ENCODE data around the gene TLR4.

The TLR4 gene

GRCh38 chr9:117723986-117724625 is 19.9 kb downstream of the TLR4 start:
- DNase-seq (ENCODE audit: low spot score) = no peak
- TF ChIP-seq CTCF (IDR thresholded peaks at IDR 0.05; ENCODE audit: extremely low read depth, insufficient read depth, missing control alignments) = no peak
- in situ Hi-C loops (cut with MboI; ENCODE audit: low pct_unique_long_range_greater_than_20kb, low sequenced_read_pairs, unreplicated experiment) = no loop called here

- in situ Hi-C loops (cut with MboI; ENCODE audit: low pct_unique_long_range_greater_than_20kb, low sequenced_read_pairs, unreplicated experiment) = no loop called here
- no peak for TF ChIP-seq CTCF (IDR thresholded peaks at IDR 0.05; ENCODE audit: extremely low read depth, insufficient read depth, missing control alignments)
- DNase-seq (ENCODE audit: low spot score) = no peak
Measured at GRCh38 chr9:117725426-117725887, 21.3 kb downstream of the TLR4 start.

DNA sequence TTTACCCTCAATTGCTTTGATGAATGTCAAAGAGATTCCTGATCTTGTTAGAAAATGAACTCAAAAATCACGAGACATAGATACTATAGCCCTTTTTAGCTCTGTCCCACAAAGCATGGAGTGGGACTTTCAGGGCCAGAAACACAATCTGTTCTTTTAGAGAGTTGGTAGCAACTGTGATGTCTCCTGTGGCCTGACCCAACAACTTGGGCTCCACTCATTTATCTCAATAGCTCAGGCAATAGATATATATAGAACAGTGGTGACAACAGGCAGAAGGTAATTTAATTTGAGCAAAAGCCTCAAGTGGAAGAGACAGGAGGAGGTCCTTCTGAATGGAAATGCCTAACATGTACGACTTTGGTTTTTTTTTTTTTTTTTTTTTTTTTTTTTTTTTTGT is 25.2 kb downstream of the TLR4 start:
- in situ Hi-C loops (cut with MboI; ENCODE audit: low pct_unique_long_range_greater_than_20kb, low sequenced_read_pairs, unreplicated experiment) = no loop called here
- TF ChIP-seq CTCF (IDR thresholded peaks at IDR 0.05; ENCODE audit: extremely low read depth, insufficient read depth, missing control alignments) = no peak

DNA sequence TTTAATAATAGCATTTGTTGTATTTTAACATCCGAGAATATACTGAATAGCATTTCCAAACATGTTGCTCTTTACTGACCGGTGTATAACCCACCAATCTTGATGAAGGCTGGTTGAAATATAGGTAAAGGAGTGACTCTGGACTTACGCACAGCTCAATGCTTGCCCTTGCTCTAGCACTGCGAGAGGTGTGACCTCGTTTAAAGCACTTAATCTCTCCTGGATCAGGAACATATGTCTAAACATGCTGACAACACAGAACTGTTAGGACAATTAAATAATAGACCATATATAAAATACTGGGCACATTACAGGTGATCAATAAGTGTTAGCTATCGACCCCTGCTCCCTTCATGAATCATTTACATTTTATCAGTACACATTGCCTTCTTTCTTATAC is 28.3 kb downstream of the TLR4 start:
- TF ChIP-seq CTCF (IDR thresholded peaks at IDR 0.05; ENCODE audit: extremely low read depth, insufficient read depth, missing control alignments) = no peak
- in situ Hi-C loops (cut with MboI; ENCODE audit: low pct_unique_long_range_greater_than_20kb, low sequenced_read_pairs, unreplicated experiment) = no loop called here
- no peak for DNase-seq (ENCODE audit: low spot score)

More for the DNA sequence above, 25.2 kb downstream of the TLR4 start:
- no peak for DNase-seq (ENCODE audit: low spot score)

DNA sequence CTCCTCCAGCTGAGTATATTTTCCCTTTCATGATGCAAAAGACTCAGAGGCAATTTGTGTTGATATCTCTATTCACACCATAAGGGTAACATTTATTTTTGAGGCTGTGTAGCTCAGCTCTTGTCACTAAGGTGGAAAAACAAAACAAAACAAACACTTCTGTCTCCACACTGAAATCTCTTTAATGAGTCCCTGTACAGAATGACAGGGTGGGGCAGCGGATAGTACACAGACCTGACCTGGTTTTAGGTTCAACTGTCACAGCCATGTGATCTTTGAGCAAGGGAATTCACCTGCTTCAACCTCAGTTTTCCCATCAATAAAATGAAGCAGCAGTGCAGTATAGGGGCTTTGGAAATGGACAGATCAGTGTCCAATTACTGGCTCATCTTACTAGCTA is 29.3 kb downstream of the TLR4 start:
- in situ Hi-C loops (cut with MboI; ENCODE audit: low pct_unique_long_range_greater_than_20kb, low sequenced_read_pairs, unreplicated experiment) = no loop called here
- DNase-seq (ENCODE audit: low spot score) = no peak
- TF ChIP-seq CTCF (IDR thresholded peaks at IDR 0.05; ENCODE audit: extremely low read depth, insufficient read depth, missing control alignments) = no peak

DNA sequence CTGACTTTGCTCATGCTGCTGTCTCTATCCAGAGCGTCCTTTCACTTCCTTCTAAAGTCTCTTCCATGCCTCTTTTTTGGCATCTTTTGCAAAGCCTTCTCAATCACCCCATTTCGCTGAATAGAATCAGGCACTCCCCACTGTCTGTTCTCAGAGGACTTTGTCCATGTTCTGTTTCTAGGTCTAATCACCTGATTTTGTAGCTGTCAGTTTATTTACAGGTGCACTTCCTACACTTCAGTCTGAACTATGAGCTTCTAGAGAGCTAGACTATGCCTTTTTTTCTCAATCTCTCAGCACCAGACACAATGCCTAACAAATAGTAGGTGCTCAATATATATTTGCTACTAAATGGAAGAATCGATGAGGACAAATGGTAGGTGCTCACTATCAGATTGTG is 29.9 kb downstream of the TLR4 start:
- in situ Hi-C loops (cut with MboI; ENCODE audit: low pct_unique_long_range_greater_than_20kb, low sequenced_read_pairs, unreplicated experiment) = no loop called here
- no peak for DNase-seq (ENCODE audit: low spot score)
- no peak for TF ChIP-seq CTCF (IDR thresholded peaks at IDR 0.05; ENCODE audit: extremely low read depth, insufficient read depth, missing control alignments)
